H9 (cell line): ENCODE results near the gene ANKRA2. TPM values are rescaled to one million over a fixed set of nuclear protein-coding genes. Genes with fewer than 3 reads are reported as not detected.

Experiments used
- DNase-seq: peaks from one replicate; pipeline ENCODE4 v3.0.0-alpha.2; 2017
- H2AFZ ChIP-seq: one replicate; pipeline ENCODE4 v1.6.1; 2013; ENCODE audit warnings: mild to moderate bottlenecking, low read length, control low read depth, moderate library complexity
- H2AK5ac ChIP-seq: 2 replicates; pipeline ENCODE4 v1.6.1; 2013; ENCODE audit warnings: low read length, control low read depth, mixed read lengths; ENCODE audit not compliant: insufficient read length
- H2BK120ac ChIP-seq: one replicate; pipeline ENCODE4 v1.6.1; 2013; ENCODE audit warnings: low read depth, mild to moderate bottlenecking, low read length, control low read depth, inconsistent platforms; ENCODE audit not compliant: poor library complexity, severe bottlenecking
- H2BK12ac ChIP-seq: 2 replicates; pipeline ENCODE4 v1.6.1; 2013; ENCODE audit warnings: low read length, control low read depth, mixed read lengths, low read depth; ENCODE audit not compliant: insufficient read length
- H2BK15ac ChIP-seq: 2 replicates; pipeline ENCODE4 v1.6.1; 2013; ENCODE audit warnings: low read depth, low read length, control low read depth
- H2BK20ac ChIP-seq: one replicate; pipeline ENCODE4 v1.6.1; 2013; ENCODE audit warnings: low read depth, mild to moderate bottlenecking, low read length, control low read depth, inconsistent platforms; ENCODE audit not compliant: poor library complexity, severe bottlenecking
- H2BK5ac ChIP-seq: 2 replicates; pipeline ENCODE4 v1.6.1; 2013; ENCODE audit warnings: low read length, control low read depth, mixed read lengths; ENCODE audit not compliant: insufficient read length
- H3K14ac ChIP-seq: 2 replicates; pipeline ENCODE4 v1.6.1; 2013; ENCODE audit warnings: low read length, control low read depth; ENCODE audit not compliant: insufficient read depth
- H3K18ac ChIP-seq: 2 replicates; pipeline ENCODE4 v1.6.1; 2013; ENCODE audit warnings: low read depth, mild to moderate bottlenecking, mixed read lengths, low read length, control low read depth; ENCODE audit not compliant: insufficient read length
- H3K23ac ChIP-seq: 2 replicates; pipeline ENCODE4 v1.6.1; 2013; ENCODE audit warnings: low read length, control low read depth, mixed read lengths, low read depth; ENCODE audit not compliant: insufficient read length
- H3K23me2 ChIP-seq: 2 replicates; pipeline ENCODE4 v1.6.1; 2013; ENCODE audit warnings: low read depth, mild to moderate bottlenecking, mixed read lengths, low read length, control low read depth; ENCODE audit not compliant: insufficient read length, poor library complexity, severe bottlenecking
- H3K27ac ChIP-seq: 2 replicates; pipeline ENCODE4 v1.5.1; 2013; ENCODE audit warnings: low read length, control low read depth, mixed read lengths, low read depth; ENCODE audit not compliant: insufficient read length
- H3K27me3 ChIP-seq: 2 replicates; pipeline ENCODE4 v1.6.1; 2013; ENCODE audit warnings: low read length, control low read depth, inconsistent platforms; ENCODE audit not compliant: insufficient read depth
- H3K4ac ChIP-seq: 2 replicates; pipeline ENCODE4 v1.6.1; 2013; ENCODE audit warnings: low read depth, mild to moderate bottlenecking, control low read depth, inconsistent platforms, low read length, moderate library complexity
- H3K4me1 ChIP-seq: 2 replicates; pipeline ENCODE4 v1.6.1; 2013; ENCODE audit warnings: low read length, control low read depth, inconsistent platforms; ENCODE audit not compliant: insufficient read depth
- H3K4me2 ChIP-seq: 2 replicates; pipeline ENCODE4 v1.6.1; 2013; ENCODE audit warnings: low read length, control low read depth, mixed read lengths; ENCODE audit not compliant: insufficient read length, insufficient read depth
- H3K56ac ChIP-seq: 2 replicates; pipeline ENCODE4 v1.6.1; 2013; ENCODE audit warnings: low read depth, mild to moderate bottlenecking, mixed read lengths, low read length, control low read depth; ENCODE audit not compliant: insufficient read length
- H3K79me1 ChIP-seq: 2 replicates; pipeline ENCODE4 v1.6.1; 2013; ENCODE audit warnings: low read depth, mild to moderate bottlenecking, moderate library complexity, low read length, control low read depth, inconsistent platforms; ENCODE audit not compliant: insufficient read depth, poor library complexity, severe bottlenecking
- H3K79me2 ChIP-seq: 2 replicates; pipeline ENCODE4 v1.6.1; 2013; ENCODE audit warnings: low read length, control low read depth, inconsistent platforms; ENCODE audit not compliant: insufficient read depth
- H3K9ac ChIP-seq: 2 replicates; pipeline ENCODE4 v1.6.1; 2013; ENCODE audit warnings: low read length, control low read depth, mixed read lengths; ENCODE audit not compliant: insufficient read length; ENCODE audit errors: extremely low read depth
- H3K9me3 ChIP-seq: one replicate; pipeline ENCODE4 v1.6.1; 2013; ENCODE audit warnings: low read depth, low read length, inconsistent platforms; ENCODE audit not compliant: control insufficient read depth
- H3T11ph ChIP-seq: one replicate; pipeline ENCODE4 v1.6.1; 2013; ENCODE audit warnings: mild to moderate bottlenecking, low read length, control low read depth, inconsistent platforms
- H4K20me1 ChIP-seq: one replicate; pipeline ENCODE4 v1.6.1; 2013; ENCODE audit not compliant: control insufficient read depth, insufficient read length, insufficient read depth
- H4K5ac ChIP-seq: 2 replicates; pipeline ENCODE4 v1.6.1; 2013; ENCODE audit warnings: low read depth, mild to moderate bottlenecking, mixed read lengths, low read length, control low read depth; ENCODE audit not compliant: insufficient read length
- H4K8ac ChIP-seq: replicated peaks from 2 replicates; pipeline ENCODE4 v1.6.1; 2013; ENCODE audit warnings: low read length, control low read depth, mixed read lengths, low read depth; ENCODE audit not compliant: insufficient read length
- H4K91ac ChIP-seq: 2 replicates; pipeline ENCODE4 v1.6.1; 2013; ENCODE audit warnings: low read depth, mild to moderate bottlenecking, moderate library complexity, mixed read lengths, low read length, control low read depth; ENCODE audit not compliant: insufficient read length
- H3K27ac Mint-ChIP-seq, 3 experiments: 2 replicates in 2 of 3; 3 replicates in 1 of 3; pipeline ENCODE4 v1.8.0; 2020 to 2021; ENCODE audit warnings: mixed read lengths in 3 of 3, mild to moderate bottlenecking in 1 of 3, moderate library complexity in 1 of 3
- H3K27me3 Mint-ChIP-seq: 2 replicates; pipeline ENCODE4 v1.8.0; 2021; ENCODE audit warnings: low read depth, mild to moderate bottlenecking, moderate library complexity, mixed read lengths
- H3K36me3 Mint-ChIP-seq, 3 experiments: 2 replicates in 2 of 3; 3 replicates in 1 of 3; pipeline ENCODE4 v1.8.0; 2020 to 2021; ENCODE audit warnings: low read depth in 3 of 3, mixed read lengths in 3 of 3; ENCODE audit not compliant: insufficient read depth in 1 of 3
- H3K4me1 Mint-ChIP-seq, 2 experiments: 2 replicates each; pipeline ENCODE4 v1.8.0; 2020; ENCODE audit warnings: mixed read lengths in 2 of 2
- H3K4me3 Mint-ChIP-seq, 2 experiments: 2 replicates in 1 of 2; 3 replicates in 1 of 2; pipeline ENCODE4 v1.8.0; 2020 to 2021; ENCODE audit warnings: mild to moderate bottlenecking in 2 of 2, mixed read lengths in 2 of 2, moderate library complexity in 1 of 2
- H3K9me3 Mint-ChIP-seq, 2 experiments: 2 replicates in 1 of 2; 3 replicates in 1 of 2; pipeline ENCODE4 v1.8.0; 2020; ENCODE audit warnings: mild to moderate bottlenecking in 2 of 2, mixed read lengths in 2 of 2, moderate library complexity in 1 of 2
- CTCF ChIP-seq: fragments of 200-600 bp; sonication (generic); conservative IDR thresholded peaks from 3 replicates; pipeline ENCODE4 v1.8.0; 2021; ENCODE audit warnings: antibody characterized with exemption, mild to moderate bottlenecking
- WGBS: extraction: QIAGEN DNeasy Blood & Tissue Kit; methylation state at CpG from one replicate; pipeline ENCODE4 v1.1.7; 2013; ENCODE audit warnings: missing lambda C conversion rate, low lambda C conversion rate, mixed read lengths; ENCODE audit not compliant: insufficient read length; ENCODE audit errors: extremely low coverage; 5-methylcytosine and 5-hydroxymethylcytosine counted together
- total RNA-seq: library from RNA; stranded (reverse); gene quantifications from 2 replicates; pipeline ENCODE4 v1.2.1, GENCODE V29; 2021

ANKRA2 gene
- total RNA-seq, 1 experiment from 2014 or later: 8.9 TPM

GRCh38 chr5:73587923-73588322 is 22.5 kb upstream of the ANKRA2 start:
- Histone ChIP-seq H3K18ac (no peak overlapping the region), H3K23me2 (no peaks in the 10 kb centered on the region), H3K23ac (no peak overlapping the region), H3K4me2 (no peak overlapping the region), H3K79me2 (no peaks in the 10 kb centered on the region), H4K20me1 (no peaks in the 10 kb centered on the region), H2AK5ac (no peak overlapping the region), H3T11ph (no peak overlapping the region), H3K14ac (peak overlapping the region; percentile 51; the same call in 1 of the 2 replicates), H4K5ac (no peak overlapping the region), H3K79me1 (no peaks in the 10 kb centered on the region), H3K27ac (no peak overlapping the region), H2BK120ac (no peak overlapping the region), H4K8ac (no peak overlapping the region), H3K56ac (no peak overlapping the region), H3K9ac (no peak overlapping the region), H2AFZ (no peak overlapping the region), H2BK12ac (no peak overlapping the region), H3K9me3 (no peaks in the 10 kb centered on the region), H3K4ac (no peak overlapping the region), H3K4me1 (no peaks in the 10 kb centered on the region), H3K27me3 (no peaks in the 10 kb centered on the region), H2BK5ac (no peak overlapping the region), H2BK20ac (no peak overlapping the region), H2BK15ac (no peak overlapping the region), H4K91ac (no peak overlapping the region)
- Mint-ChIP-seq H3K27me3 (no peaks in the 10 kb centered on the region), H3K27ac (no peak overlapping the region), H3K36me3 (peaks cover 0 to 2% (median 0%) of the 10 kb centered on the region in 3 experiments; a peak in 1 of 7 replicates), H3K4me1 (no peaks in the 10 kb centered on the region), H3K4me3 (no peak overlapping the region), H3K9me3 (no peaks in the 10 kb centered on the region)
- no peak for TF ChIP-seq CTCF
- DNase-seq: no peak
- no CpG with 5 or more reads among the region's 1 CpG for WGBS
